Globus pallidus (tissue), 1 donor: Measurements from ENCODE around the gene ZNF225.
"Not testable (repeated sequence)": the region's sequence is repeated elsewhere in the genome, so short reads cannot be mapped to it uniquely, and the experiment has no call there.

Experiments used
- DNase-seq: peaks from one replicate; pipeline ENCODE4 v3.0.0-alpha.2; 2015; ENCODE audit warnings: low spot score

Gene ZNF225

DNA sequence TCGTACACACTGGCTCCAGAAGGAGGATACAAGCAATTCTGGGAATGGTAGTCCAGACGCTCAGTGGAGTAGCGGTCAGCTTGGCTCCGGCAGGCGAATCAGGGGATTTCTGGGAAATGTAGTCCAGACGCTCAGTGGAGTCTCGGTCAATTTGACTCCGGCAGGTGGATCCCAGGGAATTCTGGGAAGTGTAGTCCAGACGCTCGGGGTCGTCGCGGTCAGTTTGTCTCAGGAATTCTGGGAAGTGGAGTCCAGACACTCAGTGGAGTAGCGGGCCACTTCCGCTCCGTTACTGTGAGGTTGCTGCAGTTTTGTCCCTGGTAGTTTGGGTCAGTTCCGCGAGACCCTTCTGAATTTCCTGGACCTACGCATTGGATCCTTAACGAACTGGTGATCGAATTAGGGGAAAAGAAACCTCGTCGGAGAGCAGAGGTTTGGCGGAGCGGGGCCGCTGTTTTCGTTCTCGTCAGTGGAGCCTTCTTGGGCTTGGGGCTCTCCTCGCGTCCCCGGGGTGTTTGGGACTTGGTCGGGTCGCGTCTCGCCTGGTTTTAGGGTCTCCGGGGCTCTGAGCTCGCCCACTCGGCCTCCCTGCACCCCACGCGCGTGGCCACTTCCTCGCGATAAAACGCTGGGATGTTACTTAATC is at the start of gene ZNF225:
TSS of gene ZNF225 (plus strand) at position 262 of the 646 bp plus-strand sequence. CDS start 2,429 bp downstream, outside the sequence.
- peak; percentile 100 for DNase-seq

DNA sequence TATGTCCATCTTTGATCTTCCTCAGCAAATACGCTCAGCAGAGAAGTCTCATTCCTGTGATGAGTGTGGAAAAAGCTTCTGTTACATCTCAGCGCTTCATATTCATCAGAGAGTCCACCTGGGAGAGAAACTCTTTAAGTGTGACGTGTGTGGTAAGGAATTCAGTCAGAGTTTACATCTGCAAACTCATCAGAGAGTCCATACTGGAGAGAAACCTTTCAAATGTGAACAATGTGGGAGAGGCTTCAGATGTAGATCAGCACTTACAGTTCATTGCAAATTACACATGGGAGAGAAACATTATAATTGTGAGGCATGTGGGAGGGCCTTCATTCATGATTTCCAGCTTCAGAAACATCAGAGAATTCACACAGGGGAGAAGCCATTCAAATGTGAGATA is 46.9 kb upstream of the ZNF225 start:
- no peak for DNase-seq

DNA sequence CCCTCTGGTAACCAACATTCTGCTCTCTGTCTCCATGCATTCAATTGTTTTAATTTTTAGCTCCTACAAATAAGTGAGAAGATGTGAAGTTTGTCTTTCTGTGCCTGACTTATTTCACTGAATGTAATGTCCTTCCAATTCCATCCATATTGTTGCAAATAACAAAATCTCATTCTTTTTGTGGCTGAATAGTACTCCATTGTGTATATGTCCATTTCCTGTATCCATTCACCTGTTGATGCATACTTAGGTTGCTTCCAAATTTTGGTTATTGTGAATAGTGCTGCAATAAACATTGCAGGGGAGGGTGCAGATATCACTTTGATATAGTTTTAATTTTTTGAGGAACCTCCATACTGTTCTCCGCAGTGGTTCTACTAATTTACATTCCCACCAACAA is 43.8 kb upstream of the ZNF225 start:
- DNase-seq = no peak

DNA sequence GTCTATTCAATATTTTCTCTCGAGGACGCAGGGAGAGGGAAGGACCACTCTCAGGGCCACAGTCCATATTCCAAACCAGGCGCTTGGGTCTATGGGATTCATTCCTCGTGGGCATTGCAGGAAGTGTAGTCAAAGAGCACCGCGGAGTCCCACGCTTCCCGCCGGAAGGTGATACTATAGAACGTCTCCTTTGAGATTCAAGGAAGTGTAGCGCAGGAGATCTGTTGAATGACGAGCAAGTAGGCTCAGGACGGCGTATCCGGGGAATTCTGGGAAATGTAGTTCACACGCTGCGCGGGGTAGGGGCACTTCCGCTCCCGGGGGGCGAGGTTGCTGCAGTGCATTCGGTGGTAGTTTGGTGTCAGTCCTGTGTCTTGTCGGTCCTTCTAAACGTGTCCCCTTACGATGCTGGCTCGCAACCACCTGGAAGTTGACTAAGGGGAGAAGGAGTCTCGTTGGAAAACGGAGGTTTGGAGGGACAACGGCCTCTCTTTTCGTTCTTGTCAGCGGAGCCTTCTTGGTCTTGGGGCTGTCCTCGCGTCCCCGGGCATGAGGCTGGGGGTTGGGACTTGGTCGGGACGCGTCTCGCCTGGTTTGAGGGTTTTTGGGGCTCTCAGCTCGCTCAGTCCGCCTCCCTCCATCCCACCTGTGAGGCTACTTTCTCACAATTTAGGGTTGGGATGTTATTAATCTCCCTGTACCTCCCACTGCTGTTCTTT is 41.2 kb upstream of the ZNF225 start, which contains the start of gene ZNF284:
TSS of gene ZNF284 (plus strand) at position 336 of the 719 bp plus-strand sequence. CDS start 4,231 bp downstream, outside the sequence.
- DNase-seq = peak; percentile 93

DNA sequence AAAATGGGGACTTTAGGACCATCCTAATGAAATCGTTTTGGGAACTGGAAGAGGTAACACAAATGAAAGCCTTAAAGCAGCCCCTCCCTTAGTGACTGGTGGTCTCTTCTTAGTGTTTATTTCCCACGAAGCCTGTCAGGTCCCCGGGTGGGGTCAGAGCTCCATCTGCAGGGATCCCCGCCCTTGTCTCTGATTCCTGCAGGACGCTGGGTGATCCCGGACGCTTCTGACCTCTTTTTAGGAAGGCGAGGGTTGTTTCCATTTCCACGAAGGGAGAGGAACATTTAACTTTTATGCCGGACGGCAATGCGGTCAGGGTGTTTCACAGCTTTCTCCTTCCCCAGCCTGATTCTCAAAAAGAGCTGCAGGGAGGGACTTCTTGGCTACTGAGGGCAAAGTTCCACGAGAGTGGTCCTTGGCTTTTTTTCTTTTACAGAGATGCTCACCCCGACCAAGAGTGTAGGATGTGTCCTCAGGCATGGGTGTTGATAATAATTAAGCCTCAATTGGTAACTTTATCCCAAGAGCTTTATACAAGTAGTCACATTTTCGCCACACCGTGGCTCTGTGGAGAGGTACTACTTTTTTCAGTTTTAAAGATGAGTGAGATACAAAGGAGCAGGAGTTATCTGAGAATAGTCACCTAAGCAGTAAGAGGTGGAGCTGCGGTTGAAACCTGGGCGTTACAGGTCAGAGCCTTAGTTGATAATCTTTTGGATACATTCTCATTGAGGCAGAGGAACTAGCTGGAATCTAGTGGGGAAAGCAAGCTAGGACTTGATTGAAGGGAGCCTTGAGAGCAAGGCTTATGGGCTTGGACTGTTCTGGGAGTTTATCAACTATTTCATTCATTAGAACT is 40.4 kb upstream of the ZNF225 start:
- no peak for DNase-seq

DNA sequence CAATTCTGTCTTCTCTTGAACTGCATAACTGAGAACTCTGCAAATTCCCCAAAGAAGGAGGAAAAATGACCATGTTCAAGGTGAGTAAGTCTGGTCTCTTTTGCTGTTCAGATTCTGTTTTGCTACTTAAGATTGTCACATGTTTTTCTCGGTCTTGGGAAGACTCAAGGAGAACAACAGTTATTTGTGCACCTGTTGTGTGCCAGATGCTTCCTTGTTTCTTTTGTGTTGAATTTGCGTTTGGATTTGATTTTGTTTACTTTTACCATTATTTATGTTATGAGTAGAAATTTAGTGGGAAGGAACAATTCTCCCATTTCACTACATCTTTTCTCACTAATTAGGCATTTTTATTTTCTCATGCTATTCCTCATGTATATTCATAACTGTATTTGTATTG is 36.9 kb upstream of the ZNF225 start:
- DNase-seq = no peak

DNA sequence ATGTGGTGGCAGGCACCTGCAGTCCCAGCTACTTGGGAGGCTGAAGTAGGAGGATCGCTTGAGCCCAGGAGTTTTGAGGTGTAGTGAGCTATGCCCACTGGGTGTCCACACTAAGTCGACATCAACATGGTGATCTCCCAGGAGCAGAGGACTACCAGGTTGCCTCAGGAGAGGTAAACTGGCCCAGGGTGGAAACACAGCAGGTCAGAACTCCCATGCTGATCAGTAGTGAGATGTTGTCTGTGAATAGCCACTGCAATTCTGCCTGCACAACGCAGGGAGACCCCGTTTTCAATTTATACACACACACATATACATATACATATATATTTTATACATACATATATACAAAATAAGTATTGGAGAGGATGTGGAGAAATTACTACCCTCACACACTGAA is 21.1 kb upstream of the ZNF225 start:
- DNase-seq = no peak

DNA sequence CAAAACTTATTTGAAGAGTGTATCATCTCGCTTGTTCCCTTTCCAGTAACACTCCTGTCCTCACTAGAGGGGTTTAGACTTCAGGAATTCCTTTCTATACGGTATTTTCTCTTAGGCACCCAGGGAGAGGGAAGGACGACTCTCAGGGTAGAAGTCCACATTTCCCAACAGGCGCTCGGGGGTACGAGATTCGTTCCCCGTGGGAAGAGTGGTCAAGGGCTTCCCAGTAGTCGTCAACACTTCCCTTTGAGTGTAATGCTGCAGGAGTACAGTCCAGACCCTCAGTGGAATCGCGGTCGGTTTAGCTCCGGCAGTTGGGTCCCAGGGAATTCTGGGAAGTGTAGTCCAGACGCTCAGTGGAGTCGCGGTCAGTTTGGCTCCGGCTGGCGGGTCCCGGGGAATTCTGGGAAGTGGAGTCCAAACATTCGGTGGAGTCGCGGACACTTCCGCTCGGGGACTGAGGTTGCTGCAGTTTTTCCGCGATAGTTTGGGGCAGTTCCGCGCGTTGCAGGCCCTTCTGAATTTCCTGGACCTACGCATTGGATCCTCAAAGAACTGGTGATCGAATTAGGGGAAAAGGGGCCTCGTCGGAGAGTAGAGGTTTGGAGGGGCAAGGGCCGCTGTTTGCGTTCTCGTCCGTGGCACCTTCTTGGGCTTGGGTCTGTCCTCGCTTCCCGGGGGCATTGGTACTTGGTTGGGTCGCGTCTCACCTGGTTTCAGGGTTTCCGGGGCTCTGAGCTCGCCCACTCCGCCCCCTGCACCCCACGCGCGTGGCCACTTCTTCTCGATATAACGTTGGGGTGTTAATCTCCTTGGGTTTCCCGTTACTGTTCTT is 19.1 kb upstream of the ZNF225 start, which contains the start of gene ZNF224:
TSS of gene ZNF224 (plus strand) at position 431 of the 835 bp plus-strand sequence. CDS start 3,513 bp downstream, outside the sequence.
- peak; percentile 94 for DNase-seq

DNA sequence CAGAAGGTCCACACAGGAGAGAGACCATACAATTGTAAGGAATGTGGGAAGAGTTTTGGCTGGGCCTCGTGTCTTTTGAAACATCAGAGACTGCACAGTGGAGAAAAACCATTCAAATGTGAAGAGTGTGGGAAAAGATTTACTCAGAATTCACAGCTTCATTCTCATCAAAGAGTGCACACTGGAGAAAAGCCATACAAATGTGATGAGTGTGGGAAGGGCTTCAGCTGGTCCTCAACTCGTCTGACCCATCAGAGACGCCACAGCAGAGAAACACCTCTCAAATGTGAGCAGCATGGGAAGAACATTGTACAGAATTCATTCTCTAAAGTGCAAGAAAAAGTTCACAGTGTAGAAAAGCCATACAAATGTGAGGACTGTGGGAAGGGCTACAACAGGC is 5.4 kb upstream of the ZNF225 start:
- no peak for DNase-seq

DNA sequence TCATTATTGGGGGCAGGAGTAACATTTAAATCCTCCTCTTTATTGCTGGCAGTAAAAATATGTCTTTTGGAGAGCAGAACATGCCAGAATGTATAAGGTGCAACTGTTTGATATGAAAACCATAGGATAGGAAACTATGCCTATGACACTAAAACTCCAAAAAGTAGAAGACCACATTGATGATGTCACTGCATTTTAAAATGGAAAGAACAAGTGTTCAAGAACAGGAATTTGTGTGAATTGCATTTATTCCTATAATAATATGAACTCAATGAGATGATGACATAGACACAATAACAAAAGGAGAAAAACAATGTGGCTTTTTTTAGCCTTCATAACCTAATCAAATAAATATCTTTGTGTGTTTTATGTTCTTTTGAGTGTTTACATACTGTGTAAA is 3.7 kb upstream of the ZNF225 start:
- no peak for DNase-seq

DNA sequence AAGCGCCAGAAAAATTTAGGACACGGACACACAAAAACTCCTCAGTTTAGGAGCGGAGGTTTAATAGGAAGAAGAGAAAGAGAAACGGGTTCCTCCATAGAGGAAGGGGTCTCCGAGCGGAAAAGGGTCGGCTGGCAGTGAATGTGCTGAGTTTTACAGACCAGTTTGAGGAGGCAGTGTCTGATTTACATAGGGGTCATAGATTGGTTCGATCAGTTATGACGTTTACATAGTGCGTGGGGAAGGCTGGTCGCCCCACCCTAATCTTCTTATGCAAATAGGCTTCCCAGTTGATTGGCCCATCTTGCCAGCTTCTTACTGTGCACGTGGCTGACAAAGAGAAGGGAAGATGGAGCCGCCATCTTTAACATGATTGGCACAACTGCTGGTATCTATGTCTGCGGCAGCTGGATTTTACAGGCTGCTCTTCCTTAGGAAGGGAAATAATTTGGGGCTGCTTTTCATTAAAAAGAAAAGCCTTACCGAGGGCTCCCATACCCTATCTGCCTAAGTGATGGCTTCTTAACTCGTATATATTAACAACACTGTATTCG is 1.2 kb upstream of the ZNF225 start:
- DNase-seq = no peak

DNA sequence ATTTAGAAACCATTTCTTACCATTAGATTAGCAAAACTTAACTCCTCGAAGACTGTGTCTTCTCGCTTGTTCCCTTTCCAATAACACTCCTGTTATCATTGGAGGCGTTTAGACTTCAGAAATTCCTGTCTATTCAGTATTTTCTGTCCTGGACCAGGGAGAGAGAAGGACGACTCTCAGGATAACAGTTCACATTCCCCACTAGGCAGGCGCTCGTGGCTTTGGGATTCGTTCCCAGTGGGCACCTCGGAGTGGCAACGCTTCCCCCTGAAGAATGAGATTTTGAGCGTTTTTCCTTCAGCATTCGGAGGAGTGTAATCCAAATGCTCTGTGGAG is 429 bp upstream of the ZNF225 start:
- DNase-seq = no peak

DNA sequence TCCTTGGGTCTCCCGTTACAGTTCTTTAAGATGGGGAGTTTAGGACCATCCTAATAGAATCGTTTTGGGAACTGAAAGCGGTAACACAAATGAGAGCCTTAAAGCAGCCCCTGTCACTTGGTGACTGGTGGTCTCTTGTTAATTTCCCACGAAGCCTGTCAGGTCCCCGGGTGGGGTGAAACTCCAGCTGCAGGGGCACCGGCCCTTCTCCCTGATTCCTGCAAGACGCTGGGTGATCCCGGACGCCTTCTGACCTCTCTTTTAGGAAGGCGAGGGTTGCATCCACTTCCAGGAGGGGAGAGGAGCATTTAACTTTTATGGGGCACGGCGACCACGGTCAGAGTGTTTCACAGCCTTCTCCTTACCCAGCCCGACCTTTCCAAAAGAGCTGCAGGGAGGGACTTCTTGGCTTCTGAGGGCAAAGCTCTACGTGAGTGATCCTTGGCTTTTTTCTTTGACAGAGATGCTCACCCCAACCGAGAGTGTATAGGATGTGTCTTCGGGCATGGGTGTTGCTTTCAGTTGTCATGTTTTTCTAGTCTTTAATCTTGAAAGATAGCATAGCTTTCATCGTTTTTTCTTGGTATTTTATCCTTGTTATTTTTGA is 688 bp downstream of the ZNF225 start:
- DNase-seq = no peak

DNA sequence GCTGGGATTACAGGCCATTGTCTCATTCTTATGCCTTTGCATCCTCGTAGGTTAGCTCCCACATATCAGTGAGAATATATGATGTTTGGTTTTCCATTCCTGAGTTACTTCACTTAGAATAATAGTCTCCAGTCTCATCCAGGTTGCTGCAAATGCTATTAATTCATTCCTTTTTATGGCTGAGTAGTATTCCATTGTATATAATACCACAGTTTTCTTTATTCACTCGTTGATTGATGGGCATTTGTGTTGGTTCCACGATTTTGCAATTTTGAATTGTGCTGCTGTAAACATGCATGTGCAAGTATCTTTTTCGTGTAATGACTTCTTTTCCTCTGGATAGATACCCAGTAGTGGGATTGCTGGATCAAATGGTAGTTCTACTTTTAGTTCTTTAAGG is 8.0 kb downstream of the ZNF225 start:
- DNase-seq = not testable (repeated sequence)

DNA sequence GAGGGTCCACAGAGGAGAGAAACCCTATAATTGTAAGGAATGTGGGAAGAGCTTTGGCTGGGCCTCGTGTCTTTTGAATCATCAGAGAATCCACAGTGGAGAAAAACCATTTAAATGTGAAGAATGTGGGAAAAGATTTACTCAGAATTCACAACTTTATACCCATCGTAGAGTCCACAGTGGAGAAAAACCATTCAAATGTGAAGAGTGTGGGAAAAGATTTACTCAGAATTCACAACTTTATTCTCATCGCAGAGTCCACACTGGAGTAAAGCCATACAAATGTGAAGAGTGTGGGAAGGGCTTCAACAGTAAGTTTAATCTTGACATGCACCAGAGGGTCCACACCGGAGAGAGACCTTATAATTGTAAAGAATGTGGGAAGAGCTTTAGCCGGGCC is 18.8 kb downstream of the ZNF225 start:
- no peak for DNase-seq

DNA sequence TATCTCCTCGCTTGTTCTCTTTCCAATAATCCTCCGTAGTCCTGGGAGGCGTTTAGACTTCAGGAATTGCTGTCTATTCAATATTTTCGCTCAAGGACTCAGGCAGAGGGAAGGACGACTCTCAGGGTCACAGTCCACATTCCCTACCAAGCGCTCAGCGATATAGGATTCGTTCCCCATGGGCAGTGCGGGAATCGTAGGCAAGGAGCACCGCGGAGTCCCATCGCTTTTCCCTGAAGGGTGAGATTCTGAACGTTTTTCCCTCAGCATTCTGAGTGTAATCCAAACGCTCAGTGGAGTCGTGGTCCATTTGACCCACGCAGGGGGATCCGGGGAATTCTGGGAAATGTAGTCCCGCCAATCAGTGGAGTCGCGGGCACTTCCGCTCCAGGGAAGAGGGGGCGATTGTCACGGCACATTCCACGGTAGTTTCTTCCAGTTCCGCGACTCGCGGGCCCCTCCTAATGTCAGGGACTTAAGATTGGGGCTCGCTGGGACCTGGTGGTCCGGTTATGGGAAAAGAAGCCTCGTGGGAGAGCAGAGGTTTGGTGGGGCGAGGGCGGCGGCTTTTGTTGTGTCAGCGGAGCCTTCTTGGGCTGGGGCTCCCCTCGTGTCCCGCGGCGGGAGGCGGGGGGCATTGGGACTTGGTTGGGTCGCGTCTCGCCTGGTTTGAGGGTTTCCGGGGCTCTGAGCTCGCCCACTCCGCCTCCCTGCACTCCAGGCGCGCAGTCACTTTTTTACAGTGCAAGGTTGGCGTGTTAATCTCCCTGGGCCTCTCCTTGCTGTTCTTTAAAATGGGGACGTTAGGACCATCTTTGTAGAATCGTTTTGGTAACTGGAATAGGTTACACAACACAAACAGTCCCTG is 28.2 kb downstream of the ZNF225 start, which contains the start of gene ZNF234:
TSS of gene ZNF234 (plus strand) at position 364 of the 868 bp plus-strand sequence. CDS start 3,079 bp downstream, outside the sequence.
- DNase-seq = peak; percentile 89

DNA sequence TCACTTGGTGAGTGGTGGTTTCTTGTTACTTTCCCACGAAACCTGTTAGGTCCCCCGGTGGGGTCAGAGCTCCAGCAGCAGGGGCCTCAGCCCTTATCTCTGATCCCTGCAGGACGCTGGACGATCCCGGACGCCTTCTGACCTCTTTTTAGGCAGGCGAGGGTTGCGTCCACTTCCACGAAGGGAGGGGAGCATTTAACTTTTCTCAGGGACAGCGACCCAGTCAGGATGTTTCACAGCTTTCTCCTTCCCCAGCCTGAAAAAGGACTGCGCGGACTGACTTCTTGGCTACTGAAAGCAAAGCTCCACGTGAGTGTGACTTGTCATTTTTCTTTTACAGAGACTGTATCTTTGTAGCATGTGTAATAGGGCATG is 28.8 kb downstream of the ZNF225 start:
- no peak for DNase-seq

DNA sequence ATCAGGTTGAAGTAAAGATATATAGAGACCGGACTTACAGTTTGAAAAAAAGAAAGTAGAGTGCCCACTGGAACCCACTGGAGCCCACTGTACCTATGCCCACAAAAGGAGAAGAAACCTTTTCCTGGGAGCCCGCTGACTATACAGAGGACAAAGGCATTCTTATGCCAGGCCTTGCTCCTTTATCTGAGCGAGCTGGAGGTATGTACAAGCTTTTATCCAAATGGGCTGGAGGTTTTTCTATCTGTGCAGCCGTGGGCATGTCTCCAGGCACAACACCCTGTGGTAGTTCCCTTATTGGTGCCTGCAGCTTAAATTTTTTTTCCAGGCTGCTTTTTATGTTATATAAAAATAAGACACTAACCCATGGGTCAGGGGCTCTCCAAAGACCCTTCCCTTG is 36.6 kb downstream of the ZNF225 start:
- DNase-seq = no peak

DNA sequence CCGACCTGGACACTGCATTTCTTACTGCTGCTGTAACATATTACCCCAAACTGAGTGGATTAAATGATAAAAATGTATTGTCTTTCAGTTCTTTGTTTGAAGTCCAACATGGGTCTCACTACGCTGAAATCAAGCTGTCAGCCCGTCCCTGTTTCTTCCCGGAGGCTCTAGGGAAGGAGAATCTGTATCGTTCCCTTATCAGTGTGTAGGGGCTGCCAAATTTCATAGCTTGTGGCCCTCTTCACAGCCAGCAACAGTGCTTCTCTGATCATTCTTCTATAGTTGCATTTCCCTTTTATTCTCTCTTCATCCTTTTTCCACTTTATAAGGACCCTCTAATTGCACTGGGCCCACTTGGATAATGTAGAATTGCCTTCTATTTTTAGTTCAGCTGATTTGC is 38.3 kb downstream of the ZNF225 start:
- no peak for DNase-seq

DNA sequence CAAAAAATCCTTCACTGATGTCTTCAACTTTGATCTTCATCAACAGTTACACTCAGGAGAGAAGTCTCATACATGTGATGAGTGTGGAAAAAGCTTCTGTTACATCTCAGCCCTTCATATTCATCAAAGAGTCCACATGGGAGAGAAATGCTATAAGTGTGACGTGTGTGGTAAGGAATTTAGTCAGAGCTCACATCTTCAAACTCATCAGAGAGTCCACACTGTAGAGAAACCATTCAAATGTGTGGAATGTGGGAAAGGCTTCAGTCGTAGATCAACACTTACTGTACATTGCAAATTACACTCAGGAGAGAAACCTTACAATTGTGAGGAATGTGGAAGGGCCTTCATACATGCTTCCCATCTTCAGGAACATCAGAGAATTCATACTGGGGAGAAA is 43.3 kb downstream of the ZNF225 start:
- DNase-seq = no peak
